Activated gamma-delta T cell treated with anti-CD3 and anti-CD28 coated beads, Interleukin-2, amount 50 U/mL, for 16 hours (primary cell): ENCODE data around the gene FARP1.
"Not testable (repeated sequence)": the region's sequence is repeated elsewhere in the genome, so short reads cannot be mapped to it uniquely, and the experiment has no call there.

Experiments used
- DNase-seq: peaks from one replicate; pipeline ENCODE4 v3.0.0-alpha.2; 2020; ENCODE audit warnings: low read depth

FARP1 gene

DNA sequence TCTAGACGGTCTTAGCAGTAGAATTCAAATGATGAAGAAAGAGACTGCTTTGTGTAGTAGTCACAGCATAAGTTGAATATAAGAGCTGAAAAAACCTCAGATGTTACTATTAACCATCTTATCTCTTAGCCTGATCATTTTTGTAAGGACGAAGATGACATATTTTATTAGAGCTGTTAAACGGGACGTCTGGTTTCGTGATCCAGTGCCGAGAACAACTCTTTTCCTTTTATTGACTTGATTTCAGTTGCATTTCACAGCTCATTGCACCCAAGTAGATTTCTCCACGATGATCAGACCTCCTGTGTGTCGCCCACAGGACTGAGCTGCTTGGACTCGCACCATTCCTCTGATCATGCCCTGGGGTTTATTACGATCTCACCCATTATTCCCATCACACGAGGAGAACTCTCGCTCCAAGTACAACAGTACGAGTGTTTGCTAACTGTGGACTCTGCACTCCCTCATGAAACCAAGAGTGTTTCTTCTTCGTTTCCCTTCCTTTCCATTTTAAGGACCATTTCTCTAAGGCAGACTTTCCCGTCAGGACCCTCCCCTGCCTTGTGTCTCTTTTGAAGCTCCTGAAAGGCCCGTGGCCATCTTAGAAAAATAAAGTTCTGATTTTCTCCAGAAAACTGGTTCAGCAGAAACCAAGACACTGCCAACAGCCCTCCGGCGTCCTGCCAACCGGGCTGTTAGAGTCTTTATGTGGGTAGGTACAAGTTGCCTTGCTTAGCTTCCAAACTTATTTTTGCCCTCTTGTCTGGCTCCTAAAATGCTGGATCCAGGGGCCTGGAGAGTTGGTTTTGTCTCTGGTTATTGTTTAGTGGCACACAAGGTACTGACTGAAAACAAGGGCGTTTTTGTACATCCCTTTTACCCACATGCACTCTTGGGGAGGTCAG, 82.4 kb downstream of the FARP1 start:
- DNase-seq, result no peak

DNA sequence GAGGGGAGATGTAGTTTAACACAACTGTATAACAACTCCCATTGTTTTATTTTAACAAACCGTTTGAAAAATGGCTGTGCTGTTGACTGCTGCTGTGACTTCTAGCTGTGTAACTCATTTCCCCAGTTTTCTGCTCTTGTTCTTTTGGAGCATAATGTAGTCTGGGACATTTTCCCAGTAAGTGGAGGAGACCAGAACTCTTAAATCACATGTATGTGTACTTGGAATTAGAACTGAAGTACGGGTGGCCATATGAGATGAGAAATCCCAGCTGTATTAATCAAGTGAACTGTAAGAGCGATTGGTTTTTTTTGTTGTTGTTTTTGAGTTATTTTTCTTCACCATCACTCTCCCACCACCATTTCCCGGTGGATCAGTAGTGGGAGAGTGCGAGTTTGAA, 83.6 kb downstream of the FARP1 start:
- no peak for DNase-seq

DNA sequence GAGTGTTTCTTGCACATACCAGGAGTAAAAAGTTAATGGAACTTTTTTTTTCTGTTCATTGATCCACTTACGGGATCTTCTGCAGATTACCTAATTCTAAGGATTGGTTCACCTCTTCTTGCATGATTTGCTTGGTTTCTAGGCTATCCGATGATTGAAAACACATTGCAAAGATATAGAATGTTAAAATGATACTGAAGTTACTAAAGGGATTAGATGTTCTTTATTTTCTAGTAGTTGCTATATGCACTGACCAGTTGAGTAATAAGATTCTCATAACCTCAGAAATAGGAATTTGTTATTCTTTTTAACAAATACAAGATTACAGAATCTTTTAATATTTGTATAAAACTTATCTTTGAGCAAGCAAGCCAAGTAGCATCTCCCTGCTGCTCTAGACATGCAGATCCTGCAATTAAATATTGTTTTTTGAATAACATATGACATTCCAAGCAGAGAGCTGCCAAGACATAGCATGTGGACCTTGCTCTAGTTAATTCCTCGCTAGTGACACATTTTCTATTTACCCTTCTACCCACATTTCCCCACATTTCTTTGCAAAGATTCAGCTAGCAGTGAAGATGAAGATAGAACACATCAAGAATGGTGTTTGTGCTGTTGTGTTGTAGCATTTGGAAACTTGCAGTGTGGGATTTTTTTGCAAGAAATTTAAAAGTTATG, 85.9 kb downstream of the FARP1 start:
- no peak for DNase-seq

DNA sequence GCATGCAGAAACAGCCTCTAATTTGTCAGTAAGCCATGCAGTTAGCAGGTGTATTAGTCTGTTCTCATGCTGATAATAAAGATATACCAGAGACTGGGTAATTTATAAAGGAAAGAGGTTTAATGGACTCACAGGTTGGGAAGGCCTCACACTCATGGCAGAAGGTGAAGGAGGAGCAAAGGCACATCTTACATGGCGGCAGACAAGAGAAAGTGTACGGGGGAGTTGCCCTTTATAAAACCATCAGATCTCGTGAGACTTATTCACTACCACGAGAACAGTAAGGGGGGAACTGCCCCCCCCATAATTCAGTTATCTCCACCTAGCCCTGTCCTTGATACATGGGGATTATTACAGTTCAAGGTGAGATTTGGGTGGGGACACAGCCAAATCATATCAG, 87.9 kb downstream of the FARP1 start:
- not testable (repeated sequence) for DNase-seq

- DNase-seq, result no peak
Observed at GRCh38 chr13:98232456-98232855, 89.6 kb downstream of the FARP1 start.

- DNase-seq, result no peak
Observed at GRCh38 chr13:98233127-98233526, 90.2 kb downstream of the FARP1 start.

DNA sequence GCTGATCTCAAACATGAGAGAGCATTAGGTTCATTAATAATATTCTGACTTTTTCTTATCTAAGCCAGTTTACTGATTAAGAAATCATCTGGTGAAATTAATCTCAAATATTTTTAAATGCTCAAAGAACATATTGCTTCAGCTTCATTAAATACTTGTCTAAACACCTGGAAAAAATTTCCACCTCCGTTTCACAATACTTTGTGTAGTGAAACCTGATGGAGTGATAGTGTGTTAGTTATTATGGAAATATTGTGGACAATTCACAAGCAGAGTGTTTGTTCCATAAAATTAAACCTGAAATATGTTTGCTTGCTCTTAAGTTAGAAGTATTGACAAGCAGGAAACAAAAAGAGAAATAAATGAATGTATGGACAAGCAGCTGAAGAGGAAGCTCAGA, 91.5 kb downstream of the FARP1 start:
- no peak for DNase-seq

- no peak for DNase-seq
Observed at GRCh38 chr13:98236197-98236596, 93.3 kb downstream of the FARP1 start.

- no peak for DNase-seq
Observed at GRCh38 chr13:98237331-98237730, 94.4 kb downstream of the FARP1 start.

DNA sequence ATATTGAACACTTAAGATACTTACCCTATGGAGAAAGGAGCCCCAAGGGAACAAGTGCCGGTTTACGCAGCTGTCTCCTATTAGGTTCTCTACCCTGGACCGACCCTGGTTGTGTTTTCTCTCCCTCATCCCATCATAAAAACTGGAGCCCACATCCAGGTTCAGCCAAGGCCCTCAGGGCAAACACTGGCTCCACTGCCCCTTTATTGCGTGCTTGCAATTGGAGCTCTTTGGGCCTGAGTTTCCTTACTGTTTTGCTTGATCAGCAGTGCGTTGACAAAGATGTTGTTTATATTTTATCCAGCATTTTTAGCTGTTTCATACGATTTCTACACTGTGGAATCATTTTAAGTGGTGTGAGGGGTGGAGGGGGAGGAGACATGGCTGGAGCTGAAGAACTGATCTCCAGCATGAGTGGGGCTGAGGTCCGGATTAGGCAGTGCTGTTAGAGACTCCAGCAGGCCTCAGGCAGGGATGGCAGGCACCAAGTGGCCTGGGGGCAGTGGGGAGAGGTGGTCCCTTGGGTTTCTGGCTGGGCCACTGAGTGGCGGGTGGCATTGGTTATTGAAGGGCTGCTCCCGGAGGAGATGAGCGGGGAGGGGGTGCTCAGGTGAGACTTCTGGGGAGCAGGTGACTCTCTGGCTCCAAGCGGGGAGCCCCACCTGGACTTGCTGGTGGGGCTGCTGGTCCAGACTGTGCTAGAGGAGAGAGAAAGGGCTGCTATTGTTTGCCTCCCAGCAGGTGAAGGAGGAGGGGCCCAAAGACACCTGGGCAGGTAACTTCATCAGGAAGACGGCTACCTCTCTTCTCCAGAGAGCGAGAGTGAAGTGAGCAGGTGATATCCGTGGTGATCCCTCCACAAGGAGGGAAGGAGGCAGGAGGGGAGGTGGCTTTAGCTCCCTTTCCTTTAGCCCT, 96.5 kb downstream of the FARP1 start:
- DNase-seq, result no peak

DNA sequence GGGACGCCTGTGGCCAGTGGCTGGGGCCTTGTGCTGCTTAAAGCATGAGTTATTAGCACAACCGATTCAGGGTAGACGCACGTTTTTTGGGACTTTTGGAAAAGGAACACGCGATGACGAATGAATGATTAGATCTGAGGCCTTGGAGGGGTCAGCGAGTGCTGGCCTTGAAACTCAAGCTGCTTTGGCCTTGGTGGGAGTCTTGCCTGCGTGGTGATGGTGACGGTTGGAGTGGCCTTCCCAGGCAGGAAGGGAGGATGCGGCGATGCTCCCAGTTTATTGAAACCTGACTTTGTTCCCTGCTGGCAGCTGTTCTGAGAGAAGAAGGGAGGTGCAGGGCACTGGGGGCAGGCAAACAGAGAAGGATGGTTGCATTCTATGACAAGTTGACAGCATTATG, 97.2 kb downstream of the FARP1 start:
- DNase-seq, result no peak

DNA sequence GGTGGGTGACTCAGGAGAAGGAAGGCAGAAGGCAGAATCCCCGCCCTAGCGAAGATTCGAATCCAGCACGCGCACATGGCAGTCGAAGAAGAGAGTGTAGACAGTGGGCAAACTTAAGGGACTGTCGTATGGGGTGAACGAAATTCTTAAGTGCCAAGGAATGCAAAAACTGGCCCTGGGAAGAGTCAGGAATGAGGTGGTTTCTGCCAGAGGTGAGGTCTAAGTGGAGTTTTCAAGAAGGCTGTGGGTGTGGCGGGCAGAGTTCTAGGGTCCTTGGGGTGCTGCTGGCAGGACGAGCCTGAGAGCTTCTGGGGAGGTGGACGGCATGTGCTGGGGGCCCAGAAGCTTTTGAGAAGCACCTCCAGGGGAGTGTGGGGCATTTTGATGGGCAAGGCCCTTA, 98.1 kb downstream of the FARP1 start:
- DNase-seq, result no peak

- DNase-seq, result no peak
Observed at GRCh38 chr13:98241976-98242375, 99.1 kb downstream of the FARP1 start.

DNA sequence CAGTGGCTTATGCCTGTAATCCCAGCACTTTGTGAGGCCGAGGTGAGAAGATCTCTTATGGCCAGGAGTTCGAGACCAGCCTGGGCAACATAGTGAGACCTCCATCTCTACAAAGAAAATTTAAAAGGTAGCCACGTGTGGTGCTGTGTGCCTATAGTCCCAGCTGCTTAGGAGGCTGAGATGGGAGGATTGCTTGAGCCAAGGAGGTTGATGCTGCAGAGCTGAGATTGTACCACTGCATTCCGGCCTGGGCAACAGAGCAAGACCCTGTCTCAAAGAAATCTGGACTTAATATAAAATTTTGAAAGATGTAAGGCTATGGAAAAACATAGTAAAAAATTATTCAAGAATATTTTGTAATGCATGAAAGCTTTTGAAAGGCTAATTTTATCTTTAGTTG, 99.5 kb downstream of the FARP1 start:
- no peak for DNase-seq

DNA sequence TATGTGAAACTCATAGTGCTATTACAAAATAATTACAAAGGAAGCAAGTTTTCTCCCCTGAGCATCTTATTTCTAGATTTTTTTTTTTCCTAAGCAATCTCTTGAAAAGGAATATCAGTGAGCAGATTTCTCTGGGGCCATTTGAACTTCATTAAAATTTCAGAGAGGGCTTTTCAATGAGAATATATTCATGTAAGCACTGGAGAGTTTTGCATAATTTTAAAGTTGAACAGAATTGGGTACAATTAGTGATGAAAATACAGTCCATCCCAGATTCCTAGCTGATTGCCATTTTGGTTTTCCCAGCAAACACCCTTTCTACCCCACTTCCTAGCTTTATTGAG, 101.0 kb downstream of the FARP1 start:
- DNase-seq, result no peak

GRCh38 chr13:98246538-98247172, 103.8 kb downstream of the FARP1 start:
- no peak for DNase-seq

GRCh38 chr13:98251708-98252107, 108.8 kb downstream of the FARP1 start:
- DNase-seq, result no peak

- no peak for DNase-seq
Observed at GRCh38 chr13:98252931-98253470, 110.1 kb downstream of the FARP1 start.

DNA sequence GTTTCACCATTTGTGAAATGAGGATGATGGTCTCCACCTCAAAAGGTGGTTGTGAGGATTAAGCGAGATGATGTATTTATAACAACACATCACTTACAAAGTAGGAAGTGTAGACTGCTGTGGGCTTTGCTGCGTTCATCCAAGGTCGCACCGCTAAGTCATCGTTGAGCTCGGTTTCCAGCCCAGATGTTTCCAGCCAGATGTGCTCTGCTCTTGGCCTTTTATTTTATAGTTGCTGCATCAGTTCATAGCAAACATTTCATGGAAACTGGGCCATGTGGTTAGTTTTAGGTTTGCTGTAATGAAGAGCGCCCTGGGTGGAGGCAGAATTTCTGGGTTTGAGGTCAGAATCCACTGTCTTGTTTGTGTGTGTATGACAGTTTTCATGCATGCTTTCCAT, 110.6 kb downstream of the FARP1 start:
- DNase-seq, result no peak

DNA sequence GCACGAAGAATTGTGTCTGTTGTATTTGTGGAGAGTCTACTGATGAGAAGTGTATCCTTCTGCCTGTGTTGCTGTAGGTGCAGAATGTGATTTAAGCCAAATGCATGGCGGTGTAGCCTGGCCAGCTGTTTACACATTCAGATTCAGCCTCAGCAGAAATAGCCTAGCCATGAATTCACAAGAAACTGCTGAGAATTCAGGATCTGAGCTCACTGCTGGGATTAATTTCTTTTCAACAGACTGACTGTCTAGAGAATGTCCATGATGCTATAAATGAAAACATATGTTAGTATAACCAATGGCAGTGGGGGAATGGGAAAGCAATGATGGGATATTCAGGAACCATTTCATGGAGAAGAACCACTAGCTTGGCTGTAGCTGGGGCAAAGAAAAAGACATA, 111.6 kb downstream of the FARP1 start:
- no peak for DNase-seq

GRCh38 chr13:98258226-98258625, 115.3 kb downstream of the FARP1 start:
- no peak for DNase-seq
